Skeletal muscle tissue (tissue), 4 donors: ENCODE measurements around the gene IWS1. TPM values are rescaled to one million over a fixed set of nuclear protein-coding genes. Genes with fewer than 3 reads are reported as not detected.

ENCODE experiments used
- H3K27ac ChIP-seq: one replicate; pipeline ENCODE4 v1.7.0; 2013; ENCODE audit warnings: mild to moderate bottlenecking, low read depth, low read length, inconsistent platforms
- H3K27me3 ChIP-seq, 3 donors: one replicate each; pipeline ENCODE4 v1.7.0; 2013; ENCODE audit warnings: low read length in 3 of 3; ENCODE audit not compliant: control insufficient read depth in 3 of 3, insufficient read depth in 3 of 3
- H3K36me3 ChIP-seq, 3 donors: one replicate each; pipeline ENCODE4 v1.7.0; 2013; ENCODE audit warnings: low read length in 3 of 3; ENCODE audit not compliant: control insufficient read depth in 3 of 3, insufficient read depth in 3 of 3
- H3K4me1 ChIP-seq, 3 donors: one replicate each; pipeline ENCODE4 v1.7.0; 2013; ENCODE audit warnings: low read length in 3 of 3, mild to moderate bottlenecking in 3 of 3; ENCODE audit not compliant: control insufficient read depth in 3 of 3, insufficient read depth in 3 of 3
- H3K4me3 ChIP-seq, 3 donors: one replicate each; pipeline ENCODE4 v1.7.0; 2013; ENCODE audit warnings: low read length in 3 of 3
- H3K9ac ChIP-seq, 3 donors: one replicate each; pipeline ENCODE4 v1.7.0; 2013; ENCODE audit warnings: low read length in 3 of 3, mild to moderate bottlenecking in 3 of 3, moderate library complexity in 2 of 3, low read depth in 1 of 3
- H3K9me3 ChIP-seq, 3 donors: one replicate each; pipeline ENCODE4 v1.7.0; 2013; ENCODE audit warnings: low read length in 3 of 3; ENCODE audit not compliant: control insufficient read depth in 3 of 3
- total RNA-seq: library from RNA; depleted of rRNA; stranded (reverse); fragments of >200 nt; gene quantifications from one replicate; pipeline ENCODE4 v1.2.3, GENCODE V29; 2014
- donor health status: Osteomylitis.

The IWS1 gene
- total RNA-seq, 1 donor from 2014 or later: 24.5 TPM

GRCh38 chr2:127464470-127465257 lies 61.6 kb downstream of the IWS1 start:
- Histone ChIP-seq H3K27ac (no peak overlapping the region), H3K36me3 (peaks cover 0 to 13% (median 12%) of the 10 kb centered on the region in 3 donors), H3K4me1 (no peaks in the 10 kb centered on the region), H3K27me3 (no peaks in the 10 kb centered on the region), H3K9ac (no peak overlapping the region), H3K4me3 (no peak overlapping the region), H3K9me3 (no peaks in the 10 kb centered on the region)

DNA sequence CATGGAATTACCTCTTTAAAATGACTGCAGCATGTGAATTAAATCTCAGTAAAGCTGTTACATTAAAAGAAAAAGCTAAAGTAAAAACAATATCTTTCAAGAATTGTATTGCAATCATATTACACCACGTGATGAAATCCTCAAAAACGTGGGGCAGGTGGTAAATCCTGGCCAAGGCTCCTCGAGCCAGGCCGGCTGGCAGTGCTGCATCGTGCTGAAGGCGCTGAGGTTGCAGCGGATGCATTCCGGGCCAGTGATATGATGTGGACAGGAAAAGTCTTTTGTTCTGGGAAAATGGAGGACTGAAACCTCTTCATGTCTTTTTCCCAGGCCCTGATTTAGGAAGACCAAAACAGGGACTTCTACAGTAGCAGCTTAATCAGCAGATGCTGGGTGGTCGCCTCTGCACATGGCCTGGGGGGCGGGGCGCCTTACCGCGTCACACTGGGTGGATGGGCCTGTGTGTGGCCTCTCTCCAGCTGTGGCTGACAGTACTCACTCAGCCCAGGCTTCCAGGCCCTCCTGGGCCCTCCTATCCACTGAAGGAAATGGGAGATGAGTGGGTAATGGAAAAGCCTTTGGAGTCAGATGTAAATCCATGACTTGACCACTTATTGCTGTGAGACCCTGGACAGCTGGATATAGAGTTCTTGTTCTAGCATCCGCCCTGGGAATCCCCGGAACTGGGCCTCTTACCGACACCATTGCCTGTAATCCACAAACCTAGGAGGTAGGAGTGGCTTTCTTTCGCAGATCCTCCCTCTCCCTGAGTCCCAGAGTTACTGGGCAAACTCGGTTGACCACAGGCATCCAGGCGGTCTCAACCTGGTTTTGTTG lies 62.9 kb downstream of the IWS1 start:
- Histone ChIP-seq H3K27me3 (no peaks in the 10 kb centered on the region), H3K27ac (no peak overlapping the region), H3K36me3 (peaks cover 0 to 12% (median 9%) of the 10 kb centered on the region in 3 donors), H3K9ac (no peak overlapping the region), H3K4me1 (no peaks in the 10 kb centered on the region), H3K9me3 (no peaks in the 10 kb centered on the region), H3K4me3 (no peak overlapping the region)

GRCh38 chr2:127462461-127462860 lies 63.8 kb downstream of the IWS1 start:
- no peak overlapping the region for H3K27ac ChIP-seq
- no peaks in the 10 kb centered on the region for H3K9me3 ChIP-seq
- no peaks in the 10 kb centered on the region for H3K27me3 ChIP-seq
- no peaks in the 10 kb centered on the region for H3K4me1 ChIP-seq
- H3K4me3 ChIP-seq: no peak overlapping the region
- peaks cover 0 to 12% (median 9%) of the 10 kb centered on the region in 3 donors for H3K36me3 ChIP-seq
- no peak overlapping the region for H3K9ac ChIP-seq

DNA sequence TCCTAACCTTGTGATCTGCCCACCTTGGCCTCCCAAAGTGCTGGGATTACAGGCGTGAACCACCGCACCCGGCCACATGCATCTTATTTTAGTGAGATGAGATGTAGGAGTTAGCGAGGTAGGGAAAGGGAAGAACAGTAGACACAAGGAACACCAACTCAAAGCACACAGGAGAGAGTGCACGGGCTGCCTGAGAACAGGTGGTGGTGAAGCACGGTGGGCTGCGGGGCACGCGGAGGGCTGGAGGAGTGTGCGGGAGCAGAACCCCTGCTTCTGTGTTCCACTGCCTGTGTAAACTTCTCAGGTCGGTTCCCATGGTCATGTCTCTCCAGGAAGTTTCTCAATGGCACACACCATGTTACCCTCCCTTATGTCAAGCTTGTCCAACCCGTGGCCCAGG lies 69.3 kb downstream of the IWS1 start:
- no peak overlapping the region for H3K4me3 ChIP-seq
- H3K9me3 ChIP-seq: no peaks in the 10 kb centered on the region
- H3K27ac ChIP-seq: no peak overlapping the region
- peaks cover 4 to 16% (median 9%) of the 10 kb centered on the region in 3 donors for H3K36me3 ChIP-seq
- H3K27me3 ChIP-seq: no peaks in the 10 kb centered on the region
- no peak overlapping the region for H3K9ac ChIP-seq
- H3K4me1 ChIP-seq: no peaks in the 10 kb centered on the region

- Histone ChIP-seq H3K36me3 (peaks cover 4 to 13% (median 9%) of the 10 kb centered on the region in 3 donors), H3K4me1 (no peaks in the 10 kb centered on the region), H3K9me3 (no peaks in the 10 kb centered on the region), H3K27ac (no peak overlapping the region), H3K9ac (no peak overlapping the region), H3K4me3 (no peak overlapping the region), H3K27me3 (no peaks in the 10 kb centered on the region)
These were observed 70.5 kb downstream of the IWS1 start for GRCh38 chr2:127455566-127456493.

DNA sequence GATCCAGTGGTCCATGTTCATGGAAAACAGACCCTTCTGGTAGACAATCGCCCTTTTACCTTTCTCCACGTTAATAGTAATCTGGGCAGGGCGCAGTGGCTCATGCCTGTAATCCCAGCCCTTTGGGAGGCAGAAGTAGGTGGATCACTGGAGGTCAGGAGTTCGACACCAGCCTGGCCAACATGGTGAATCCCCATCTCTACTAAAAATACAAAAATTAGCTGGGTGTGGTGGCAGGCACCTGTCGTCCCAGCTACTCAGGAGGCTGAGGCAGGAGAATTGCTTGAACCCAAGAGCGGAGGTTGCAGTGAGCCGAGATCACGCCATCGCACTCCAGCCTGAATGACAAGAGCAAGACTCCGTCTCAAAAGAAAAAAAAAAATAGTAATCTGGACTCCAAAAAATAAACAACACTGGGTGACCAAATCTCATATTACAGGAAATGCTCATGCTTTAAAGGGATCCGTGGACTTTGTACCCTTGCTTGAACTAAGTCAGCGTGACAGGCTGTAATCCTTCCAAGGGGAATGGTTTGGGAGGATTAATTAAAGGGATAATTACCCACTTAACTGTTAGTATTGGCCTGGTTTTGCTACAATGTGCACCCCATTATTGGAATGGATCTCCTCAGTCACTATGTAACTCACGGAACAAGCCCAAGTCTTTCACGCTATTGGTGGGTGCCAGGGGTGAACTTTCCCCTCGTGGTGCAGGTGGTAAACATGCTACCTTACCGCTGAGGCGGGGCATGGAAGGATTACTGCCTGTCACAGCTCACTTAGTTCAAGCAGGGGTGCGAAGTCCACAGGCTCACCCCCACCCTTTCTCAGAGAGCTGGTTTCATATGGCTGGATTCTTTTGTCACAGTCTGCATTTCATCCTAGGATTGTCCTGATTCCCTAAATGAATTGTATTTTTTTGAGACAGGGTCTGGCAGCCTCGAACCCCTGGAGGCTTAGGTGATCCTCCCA lies 71.4 kb downstream of the IWS1 start:
- Histone ChIP-seq H3K36me3 (peaks cover 4 to 11% (median 9%) of the 10 kb centered on the region in 3 donors), H3K9ac (no peak overlapping the region), H3K27ac (no peak overlapping the region), H3K27me3 (no peaks in the 10 kb centered on the region), H3K9me3 (no peaks in the 10 kb centered on the region), H3K4me1 (no peaks in the 10 kb centered on the region), H3K4me3 (no peak overlapping the region)

GRCh38 chr2:127453392-127454171 lies 72.7 kb downstream of the IWS1 start:
- Histone ChIP-seq H3K9ac (no peak overlapping the region), H3K27ac (no peak overlapping the region), H3K27me3 (no peaks in the 10 kb centered on the region), H3K36me3 (peaks cover 7 to 11% (median 9%) of the 10 kb centered on the region in 3 donors), H3K9me3 (no peaks in the 10 kb centered on the region), H3K4me3 (no peak overlapping the region), H3K4me1 (no peaks in the 10 kb centered on the region)

- Histone ChIP-seq H3K4me1 (no peaks in the 10 kb centered on the region), H3K9ac (no peak overlapping the region), H3K27ac (no peak overlapping the region), H3K27me3 (no peaks in the 10 kb centered on the region), H3K9me3 (no peaks in the 10 kb centered on the region), H3K4me3 (no peak overlapping the region), H3K36me3 (peaks cover 7 to 11% (median 9%) of the 10 kb centered on the region in 3 donors)
These were observed 73.3 kb downstream of the IWS1 start for GRCh38 chr2:127453013-127453391.
